Measurements from ENCODE around the gene RDX.

- TF ChIP-seq, protein P1, sequence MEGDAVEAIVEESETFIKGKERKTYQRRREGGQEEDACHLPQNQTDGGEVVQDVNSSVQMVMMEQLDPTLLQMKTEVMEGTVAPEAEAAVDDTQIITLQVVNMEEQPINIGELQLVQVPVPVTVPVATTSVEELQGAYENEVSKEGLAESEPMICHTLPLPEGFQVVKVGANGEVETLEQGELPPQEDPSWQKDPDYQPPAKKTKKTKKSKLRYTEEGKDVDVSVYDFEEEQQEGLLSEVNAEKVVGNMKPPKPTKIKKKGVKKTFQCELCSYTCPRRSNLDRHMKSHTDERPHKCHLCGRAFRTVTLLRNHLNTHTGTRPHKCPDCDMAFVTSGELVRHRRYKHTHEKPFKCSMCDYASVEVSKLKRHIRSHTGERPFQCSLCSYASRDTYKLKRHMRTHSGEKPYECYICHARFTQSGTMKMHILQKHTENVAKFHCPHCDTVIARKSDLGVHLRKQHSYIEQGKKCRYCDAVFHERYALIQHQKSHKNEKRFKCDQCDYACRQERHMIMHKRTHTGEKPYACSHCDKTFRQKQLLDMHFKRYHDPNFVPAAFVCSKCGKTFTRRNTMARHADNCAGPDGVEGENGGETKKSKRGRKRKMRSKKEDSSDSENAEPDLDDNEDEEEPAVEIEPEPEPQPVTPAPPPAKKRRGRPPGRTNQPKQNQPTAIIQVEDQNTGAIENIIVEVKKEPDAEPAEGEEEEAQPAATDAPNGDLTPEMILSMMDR (conservative IDR thresholded peaks at IDR 0.05; ENCODE audit: low read depth in 2 of 2): no peak
- TF ChIP-seq POLR2AphosphoS5 (IDR thresholded peaks at IDR 0.05; ENCODE audit: low read depth) (no peak), EZH2phosphoT487 (IDR thresholded peaks at IDR 0.05; ENCODE audit: unreplicated experiment) (no peak), CREB1 (CRISPR knock-in tag; IDR thresholded peaks at IDR 0.05; ENCODE audit: low read depth) (no peak), EZH2 (IDR thresholded peaks at IDR 0.05; ENCODE audit: low read depth, unreplicated experiment) (no peak)
- TF ChIP-seq, protein P2, sequence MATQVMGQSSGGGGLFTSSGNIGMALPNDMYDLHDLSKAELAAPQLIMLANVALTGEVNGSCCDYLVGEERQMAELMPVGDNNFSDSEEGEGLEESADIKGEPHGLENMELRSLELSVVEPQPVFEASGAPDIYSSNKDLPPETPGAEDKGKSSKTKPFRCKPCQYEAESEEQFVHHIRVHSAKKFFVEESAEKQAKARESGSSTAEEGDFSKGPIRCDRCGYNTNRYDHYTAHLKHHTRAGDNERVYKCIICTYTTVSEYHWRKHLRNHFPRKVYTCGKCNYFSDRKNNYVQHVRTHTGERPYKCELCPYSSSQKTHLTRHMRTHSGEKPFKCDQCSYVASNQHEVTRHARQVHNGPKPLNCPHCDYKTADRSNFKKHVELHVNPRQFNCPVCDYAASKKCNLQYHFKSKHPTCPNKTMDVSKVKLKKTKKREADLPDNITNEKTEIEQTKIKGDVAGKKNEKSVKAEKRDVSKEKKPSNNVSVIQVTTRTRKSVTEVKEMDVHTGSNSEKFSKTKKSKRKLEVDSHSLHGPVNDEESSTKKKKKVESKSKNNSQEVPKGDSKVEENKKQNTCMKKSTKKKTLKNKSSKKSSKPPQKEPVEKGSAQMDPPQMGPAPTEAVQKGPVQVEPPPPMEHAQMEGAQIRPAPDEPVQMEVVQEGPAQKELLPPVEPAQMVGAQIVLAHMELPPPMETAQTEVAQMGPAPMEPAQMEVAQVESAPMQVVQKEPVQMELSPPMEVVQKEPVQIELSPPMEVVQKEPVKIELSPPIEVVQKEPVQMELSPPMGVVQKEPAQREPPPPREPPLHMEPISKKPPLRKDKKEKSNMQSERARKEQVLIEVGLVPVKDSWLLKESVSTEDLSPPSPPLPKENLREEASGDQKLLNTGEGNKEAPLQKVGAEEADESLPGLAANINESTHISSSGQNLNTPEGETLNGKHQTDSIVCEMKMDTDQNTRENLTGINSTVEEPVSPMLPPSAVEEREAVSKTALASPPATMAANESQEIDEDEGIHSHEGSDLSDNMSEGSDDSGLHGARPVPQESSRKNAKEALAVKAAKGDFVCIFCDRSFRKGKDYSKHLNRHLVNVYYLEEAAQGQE (IDR thresholded peaks at IDR 0.05; ENCODE audit: unreplicated experiment): no peak
- TF ChIP-seq, protein P3, sequence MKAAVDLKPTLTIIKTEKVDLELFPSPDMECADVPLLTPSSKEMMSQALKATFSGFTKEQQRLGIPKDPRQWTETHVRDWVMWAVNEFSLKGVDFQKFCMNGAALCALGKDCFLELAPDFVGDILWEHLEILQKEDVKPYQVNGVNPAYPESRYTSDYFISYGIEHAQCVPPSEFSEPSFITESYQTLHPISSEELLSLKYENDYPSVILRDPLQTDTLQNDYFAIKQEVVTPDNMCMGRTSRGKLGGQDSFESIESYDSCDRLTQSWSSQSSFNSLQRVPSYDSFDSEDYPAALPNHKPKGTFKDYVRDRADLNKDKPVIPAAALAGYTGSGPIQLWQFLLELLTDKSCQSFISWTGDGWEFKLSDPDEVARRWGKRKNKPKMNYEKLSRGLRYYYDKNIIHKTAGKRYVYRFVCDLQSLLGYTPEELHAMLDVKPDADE (IDR thresholded peaks at IDR 0.05): no peak
Measured at GRCh38 chr11:110312670-110313069, 16.3 kb upstream of the RDX start.

Data from GM23338 (cell line).